AG04450 (cell line): ENCODE measurements around the gene LILRB1. TPM values are rescaled to one million over a fixed set of nuclear protein-coding genes. Genes with fewer than 3 reads are reported as not detected.
"Not testable (repeated sequence)": the region's sequence is repeated elsewhere in the genome, so short reads cannot be mapped to it uniquely, and the experiment has no call there.

Experiments used
- CTCF ChIA-PET: fragments of 300-600, 350-600 bp; formaldehyde crosslinking; extraction: SDS; loops from one replicate; lab custom pipeline; 2022; ENCODE audit warnings: antibody characterized with exemption, inconsistent platforms; lab: Charles Lee
- POLR2A ChIA-PET: fragments of 350-600 bp; formaldehyde crosslinking; extraction: SDS; loops from one replicate; lab custom pipeline; 2021; ENCODE audit warnings: antibody characterized with exemption, inconsistent platforms; lab: Yijun Ruan, JAX
- DNase-seq: peaks from one replicate; pipeline ENCODE4 v3.0.0-alpha.2; 2011; ENCODE audit warnings: low read depth, low spot score
- H3K27ac ChIP-seq: one replicate; pipeline ENCODE4 v1.5.1; 2012; ENCODE audit warnings: low read depth, low read length, control low read depth
- H3K27me3 ChIP-seq: one replicate; pipeline ENCODE4 v1.6.0; 2012; ENCODE audit warnings: low read length; ENCODE audit not compliant: control insufficient read depth, insufficient read depth
- H3K4me3 ChIP-seq: 2 replicates; pipeline ENCODE4 v1.5.1; 2011; ENCODE audit warnings: mild to moderate bottlenecking, low read depth, low read length, control low read depth
- H3K9me3 ChIP-seq: 2 replicates; pipeline ENCODE4 v1.5.1; 2012; ENCODE audit warnings: low read length; ENCODE audit not compliant: control insufficient read depth, insufficient read depth
- CTCF ChIP-seq: IDR thresholded peaks from 2 replicates; pipeline ENCODE4 v1.5.1; 2011; ENCODE audit warnings: low read depth, low read length, control low read depth, inconsistent platforms
- polyA minus RNA-seq: library from RNA; depleted of rRNA, polyadenylated mRNA; stranded (reverse); fragments of >200 nt; gene quantifications from 2 replicates; pipeline ENCODE4 v1.2.3, GENCODE V29; 2011; rRNA and poly(A)+ RNA removed
- polyA plus RNA-seq: library from polyadenylated mRNA; depleted of rRNA; stranded (reverse); fragments of >200 nt; gene quantifications from 2 replicates; pipeline ENCODE4 v1.2.3, GENCODE V29; 2011; rRNA removed

Gene LILRB1
- polyA plus RNA-seq: not detected in 2 replicates
- not detected in 2 replicates for polyA minus RNA-seq

GRCh38 chr19:54630262-54630661, at the start of gene LILRB1:
TSS of gene LILRB1 (plus strand) at chr19:54630484. CDS start at chr19:54631074, 590 bp downstream.
- H3K4me3 ChIP-seq, POLR2A ChIA-PET, DNase-seq, CTCF ChIA-PET, H3K27ac ChIP-seq, H3K27me3 ChIP-seq: not testable (repeated sequence)
- H3K9me3 ChIP-seq: peaks cover 74% of the 10 kb centered on the region

GRCh38 chr19:54586397-54586796, 43.9 kb upstream of the LILRB1 start:
- no peak for DNase-seq
- POLR2A ChIA-PET: no interaction called here
- Histone ChIP-seq H3K9me3 (peaks cover 37% of the 10 kb centered on the region), H3K27me3 (no peaks in the 10 kb centered on the region), H3K27ac (no peak overlapping the region), H3K4me3 (no peak overlapping the region)
- no peak for TF ChIP-seq CTCF
- CTCF ChIA-PET: no interaction called here

GRCh38 chr19:54587026-54587425, 43.3 kb upstream of the LILRB1 start:
- no peaks in the 10 kb centered on the region for H3K27me3 ChIP-seq
- no peak for TF ChIP-seq CTCF
- POLR2A ChIA-PET: no interaction called here
- no peak overlapping the region for H3K27ac ChIP-seq
- no peak for DNase-seq
- H3K9me3 ChIP-seq: peaks cover 42% of the 10 kb centered on the region
- CTCF ChIA-PET: no interaction called here
- no peak overlapping the region for H3K4me3 ChIP-seq

- DNase-seq, H3K27me3 ChIP-seq, CTCF ChIA-PET, POLR2A ChIA-PET, H3K27ac ChIP-seq, H3K4me3 ChIP-seq: not testable (repeated sequence)
- peaks cover 70% of the 10 kb centered on the region for H3K9me3 ChIP-seq
Observed at GRCh38 chr19:54593445-54593844, 36.8 kb upstream of the LILRB1 start, which contains the start of gene LILRA1. TSS of gene LILRA1 (plus strand) at chr19:54593632. CDS start at chr19:54594245, 613 bp downstream.

- CTCF ChIA-PET: not testable (repeated sequence)
Observed at GRCh38 chr19:54593931-54594626, 36.2 kb upstream of the LILRB1 start.

GRCh38 chr19:54594737-54595136, 35.5 kb upstream of the LILRB1 start:
- H3K4me3 ChIP-seq: no peak overlapping the region
- ChIA-PET POLR2A (no interaction called here), CTCF (no interaction called here)

More at GRCh38 chr19:54593931-54594626, 36.2 kb upstream of the LILRB1 start:
- H3K4me3 ChIP-seq, H3K27ac ChIP-seq, POLR2A ChIA-PET, H3K27me3 ChIP-seq, DNase-seq: not testable (repeated sequence)
- peaks cover 64% of the 10 kb centered on the region for H3K9me3 ChIP-seq

GRCh38 chr19:54595680-54596436, 34.4 kb upstream of the LILRB1 start:
- H3K4me3 ChIP-seq, H3K27me3 ChIP-seq, H3K27ac ChIP-seq, POLR2A ChIA-PET, DNase-seq, CTCF ChIA-PET: not testable (repeated sequence)
- peaks cover 58% of the 10 kb centered on the region for H3K9me3 ChIP-seq

More at GRCh38 chr19:54594737-54595136, 35.5 kb upstream of the LILRB1 start:
- Histone ChIP-seq H3K27ac (no peak overlapping the region), H3K27me3 (no peaks in the 10 kb centered on the region), H3K9me3 (peaks cover 64% of the 10 kb centered on the region)
- no peak for DNase-seq
- no peak for TF ChIP-seq CTCF
